Heart left ventricle (tissue), 16 donors: ENCODE results near the gene FAM120B. TPM values are rescaled to one million over a fixed set of nuclear protein-coding genes. Genes with fewer than 3 reads are reported as not detected.

Source experiments
- ATAC-seq, 4 donors: fragments of 200-7000 bp; cut with Tn5 transposase; one replicate each; pipeline ENCODE4 v1.9.1; 2020 to 2022; ENCODE audit warnings: moderate library complexity in 4 of 4, mild to moderate bottlenecking in 3 of 4, moderate number of reproducible peaks in 1 of 4
- DNase-seq, 5 donors: peaks; one replicate each; pipeline ENCODE4 v3.0.0-alpha.2; 2020
- H3K27ac ChIP-seq, 12 donors: fragments of 200-600 bp; sonication (generic) in 4 of 12; one replicate each; pipeline versions ENCODE4 v1.5.0 to v1.8.0; 2016 to 2022; ENCODE audit warnings: mild to moderate bottlenecking in 2 of 12
- H3K27me3 ChIP-seq, 9 donors: fragments of 200-600 bp; sonication (generic) in 2 of 9; one replicate each; pipeline versions ENCODE4 v1.5.1 to v1.8.0; 2016 to 2022; ENCODE audit warnings: mild to moderate bottlenecking in 3 of 9
- H3K36me3 ChIP-seq, 9 donors: fragments of 200-600 bp; sonication (generic) in 2 of 9; one replicate each; pipeline versions ENCODE4 v1.5.0 to v1.8.0; 2018 to 2022; ENCODE audit warnings: mild to moderate bottlenecking in 2 of 9
- H3K4me1 ChIP-seq, 12 donors: fragments of 200-600 bp; sonication (generic) in 4 of 12; one replicate each; pipeline versions ENCODE4 v1.5.0 to v1.8.0; 2016 to 2022; ENCODE audit warnings: mild to moderate bottlenecking in 3 of 12
- H3K4me3 ChIP-seq, 12 donors: fragments of 200-600 bp; sonication (generic) in 4 of 12; one replicate each; pipeline versions ENCODE4 v1.5.0 to v1.8.0; 2017 to 2022; ENCODE audit warnings: mild to moderate bottlenecking in 9 of 12, moderate library complexity in 4 of 12
- H3K9me3 ChIP-seq, 12 donors: fragments of 200-600 bp; sonication (generic) in 4 of 12; one replicate each; pipeline versions ENCODE4 v1.5.0 to v1.8.0; 2016 to 2022; ENCODE audit warnings: mild to moderate bottlenecking in 1 of 12
- POLR2A ChIP-seq, 2 donors: fragments of 450-650 bp; IDR thresholded peaks; one replicate each; pipeline ENCODE4 v1.6.1; 2017; ENCODE audit warnings: antibody characterized with exemption in 2 of 2, mild to moderate bottlenecking in 2 of 2, moderate library complexity in 2 of 2
- WGBS, 4 donors: extraction: QIAGEN DNeasy Blood & Tissue Kit in 2 of 4; methylation state at CpG; one replicate each; pipeline versions ENCODE4 v1.1.5 to v1.1.7; 2013 to 2018; 5-methylcytosine and 5-hydroxymethylcytosine counted together
- intact Hi-C, 10 donors: fragments of 100-400 bp; cut with DNase I; formaldehyde crosslinking; loops; one replicate each; pipeline versions ENCODE4 v1.11.1 to v1.14.2; 2022
- polyA plus RNA-seq, 2 donors: library from polyadenylated mRNA; stranded (reverse); fragments of 200-250 nt; gene quantifications; one replicate each; pipeline ENCODE4 v1.2.3, GENCODE V29; 2013
- total RNA-seq, 9 donors: library from RNA; depleted of rRNA in 2 of 9; stranded (reverse); fragments of >200 nt in 2 of 9; fragmentation: NEBNext Ultra II Directional in 3 of 9; extraction: Animal tissue kit (Norgen Biotek cat#: 25700) in 3 of 9; gene quantifications; one replicate each; pipeline versions ENCODE4 v1.1.0 to v1.2.4, GENCODE V29; 2016 to 2023
- TF ChIP-seq, protein P1 (sequence below), 12 donors: fragments of 200-600 bp; sonication (generic) in 4 of 12; IDR thresholded peaks; one replicate each; pipeline versions ENCODE4 v1.5.0 to v1.8.0; 2018 to 2022; ENCODE audit warnings: antibody characterized with exemption in 12 of 12, mild to moderate bottlenecking in 5 of 12
- donor health status: ischemic (EF 13 %, LVEDD 7.1; RV severe dilation, severe dysfunction).
- donor health status: healthy with polysubstance abuse.
- donor health status: DM: no; HTN: yes; CAD: no.
- donor health status: DM: no; HTN: no; CAD: no.
- donor health status: ischemic (EF 25% LVEDD 6.9; RV normal size, moderate dysfunction).
- donor health status: ischemic (EF 25% LVEDD 5.7; RV mildly dilated, moderate dysfunction).
- donor health status: healthy.
- donor health status: DM: yes; HTN: yes; CAD: no.
- donor health status: ischemic (EF 35%, LVEDD 5.7; RV mildly dilated, moderate dysfunction).
- donor health status: nonischemic (EF 11% LVEDD 7.7; RV severe dilation, severe dysfunction).
- donor health status: DM: yes; HTN: yes; CAD: no.
- donor health status: PGD.
- donor health status: ischemic (EF 29% LVEDD 5.4; RV normal size, mild dysfunction).
- donor health status: nonischemic (EF 23%, LVEDD 6.1; RV moderate dilation, normal function).

Gene FAM120B
- total and polyA plus RNA-seq, 11 donors, result 6.6 to 29.4 (median 18.5) TPM

GRCh38 chr6:170296746-170297575 is 9.6 kb upstream of the FAM120B start:
- Histone ChIP-seq H3K27ac (no peak overlapping the region), H3K27me3 (peaks cover 9 to 66% (median 29%) of the 10 kb centered on the region in 9 donors), H3K9me3 (no peaks in the 10 kb centered on the region), H3K36me3 (no peaks in the 10 kb centered on the region), H3K4me1 (peaks cover 10 to 40% (median 31%) of the 10 kb centered on the region in 12 donors), H3K4me3 (peak overlapping the region in 4 of 12 donors; percentile 17 to 64 (median 60))
- WGBS, 4 donors, result 22 to 52% (median 40%) methylated on average over 34 to 67 of the region's 67 CpGs
- no peak for TF ChIP-seq POLR2A (IDR thresholded peaks at IDR 0.05)
- TF ChIP-seq, protein P1, sequence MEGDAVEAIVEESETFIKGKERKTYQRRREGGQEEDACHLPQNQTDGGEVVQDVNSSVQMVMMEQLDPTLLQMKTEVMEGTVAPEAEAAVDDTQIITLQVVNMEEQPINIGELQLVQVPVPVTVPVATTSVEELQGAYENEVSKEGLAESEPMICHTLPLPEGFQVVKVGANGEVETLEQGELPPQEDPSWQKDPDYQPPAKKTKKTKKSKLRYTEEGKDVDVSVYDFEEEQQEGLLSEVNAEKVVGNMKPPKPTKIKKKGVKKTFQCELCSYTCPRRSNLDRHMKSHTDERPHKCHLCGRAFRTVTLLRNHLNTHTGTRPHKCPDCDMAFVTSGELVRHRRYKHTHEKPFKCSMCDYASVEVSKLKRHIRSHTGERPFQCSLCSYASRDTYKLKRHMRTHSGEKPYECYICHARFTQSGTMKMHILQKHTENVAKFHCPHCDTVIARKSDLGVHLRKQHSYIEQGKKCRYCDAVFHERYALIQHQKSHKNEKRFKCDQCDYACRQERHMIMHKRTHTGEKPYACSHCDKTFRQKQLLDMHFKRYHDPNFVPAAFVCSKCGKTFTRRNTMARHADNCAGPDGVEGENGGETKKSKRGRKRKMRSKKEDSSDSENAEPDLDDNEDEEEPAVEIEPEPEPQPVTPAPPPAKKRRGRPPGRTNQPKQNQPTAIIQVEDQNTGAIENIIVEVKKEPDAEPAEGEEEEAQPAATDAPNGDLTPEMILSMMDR (IDR thresholded peaks at IDR 0.05), result no peak
- DNase-seq, result no peak
- peak in 1 of 4 donors; percentile 23 for ATAC-seq
- intact Hi-C loops, result loop anchor here in 7 of 10 donors (5.0 to 10.0 kb wide), 5 partner anchors 228 to 332 kb away; no protein-coding TSS in a partner anchor

GRCh38 chr6:170297576-170298330 is 8.8 kb upstream of the FAM120B start:
- intact Hi-C loops, result loop anchor here in 7 of 10 donors (5.0 to 10.0 kb wide), 5 partner anchors 227 to 333 kb away; no protein-coding TSS in a partner anchor
- peaks cover 9 to 58% (median 29%) of the 10 kb centered on the region in 9 donors for H3K27me3 ChIP-seq

GRCh38 chr6:170298688-170299087 is 7.9 kb upstream of the FAM120B start:
- DNase-seq (no peak), ATAC-seq (no peak)
- H3K9me3 ChIP-seq, result no peaks in the 10 kb centered on the region
- H3K27me3 ChIP-seq, result peaks cover 9 to 50% (median 26%) of the 10 kb centered on the region in 9 donors
- WGBS, 4 donors, result 86 to 98% (median 96%) methylated on average over 1 of the region's 1 CpG
- intact Hi-C loops, result loop anchor here in 7 of 10 donors (5.0 to 10.0 kb wide), 5 partner anchors 226 to 334 kb away; no protein-coding TSS in a partner anchor
- no peak overlapping the region for H3K27ac ChIP-seq
- H3K4me1 ChIP-seq, result peaks cover 8 to 27% (median 20%) of the 10 kb centered on the region in 12 donors
- TF ChIP-seq POLR2A (IDR thresholded peaks at IDR 0.05), result no peak
- TF ChIP-seq, protein P1 (IDR thresholded peaks at IDR 0.05), result no peak
- no peaks in the 10 kb centered on the region for H3K36me3 ChIP-seq
- no peak overlapping the region for H3K4me3 ChIP-seq

More at GRCh38 chr6:170297576-170298330, 8.8 kb upstream of the FAM120B start:
- Histone ChIP-seq H3K27ac (no peak overlapping the region), H3K9me3 (no peaks in the 10 kb centered on the region), H3K4me1 (peaks cover 8 to 32% (median 23%) of the 10 kb centered on the region in 12 donors), H3K4me3 (no peak overlapping the region), H3K36me3 (no peaks in the 10 kb centered on the region)
- 72 to 81% (median 78%) methylated on average over 11 of the region's 11 CpGs for WGBS, 4 donors
- DNase-seq (no peak), ATAC-seq (no peak)
- TF ChIP-seq POLR2A (IDR thresholded peaks at IDR 0.05), result no peak
- TF ChIP-seq, protein P1 (IDR thresholded peaks at IDR 0.05), result no peak
